Ascending aorta (tissue), 2 donors: ENCODE results near the gene HACD2. TPM values are rescaled to one million over a fixed set of nuclear protein-coding genes. Genes with fewer than 3 reads are reported as not detected.

ENCODE experiments used
- DNase-seq, 2 donors: peaks; one replicate each; pipeline ENCODE4 v3.0.0-alpha.2; 2019; ENCODE audit warnings: low spot score in 2 of 2
- H3K27ac ChIP-seq, 2 donors: fragments of 200-600 bp; sonication (generic); one replicate each; pipeline ENCODE4 v1.5.1; 2016 to 2017; ENCODE audit warnings: mild to moderate bottlenecking in 1 of 2
- H3K27me3 ChIP-seq: fragments of 200-600 bp; sonication (generic); one replicate; pipeline ENCODE4 v1.5.1; 2017
- H3K36me3 ChIP-seq, 2 donors: fragments of 200-600 bp; sonication (generic); one replicate each; pipeline ENCODE4 v1.5.1; 2016
- H3K4me1 ChIP-seq, 2 donors: fragments of 200-600 bp; sonication (generic); one replicate each; pipeline ENCODE4 v1.5.1; 2016 to 2017; ENCODE audit warnings: mild to moderate bottlenecking in 1 of 2
- H3K4me3 ChIP-seq, 2 donors: fragments of 200-600 bp; sonication (generic); one replicate each; pipeline ENCODE4 v1.5.1; 2016 to 2017; ENCODE audit warnings: mild to moderate bottlenecking in 1 of 2
- H3K9me3 ChIP-seq, 2 donors: fragments of 200-600 bp; sonication (generic); one replicate each; pipeline ENCODE4 v1.5.1; 2016
- intact Hi-C: fragments of 100-400 bp; cut with DNase I; formaldehyde crosslinking; loops from one replicate; pipeline ENCODE4 v1.15.1; 2023
- total RNA-seq: library from RNA; depleted of rRNA; stranded (reverse); fragments of >200 nt; gene quantifications from one replicate; pipeline ENCODE4 v1.1.0, GENCODE V29; 2016
- TF ChIP-seq, protein P1 (sequence below), 3 experiments: fragments of 200-600 bp in 2 of 3; fragments of 450-650 bp in 1 of 3; sonication (generic) in 2 of 3; IDR thresholded peaks; one replicate each; pipeline ENCODE4 v1.5.1; 2016 to 2019; ENCODE audit warnings: antibody characterized with exemption in 3 of 3, mild to moderate bottlenecking in 1 of 3, moderate library complexity in 1 of 3

HACD2 gene
- total RNA-seq, 1 donor from 2014 or later, result 10.2 TPM

- H3K27me3 ChIP-seq, result peaks cover 4% of the 10 kb centered on the region
- DNase-seq, result peak in 1 of 2 donors; percentile 68
- TF ChIP-seq, protein P1, sequence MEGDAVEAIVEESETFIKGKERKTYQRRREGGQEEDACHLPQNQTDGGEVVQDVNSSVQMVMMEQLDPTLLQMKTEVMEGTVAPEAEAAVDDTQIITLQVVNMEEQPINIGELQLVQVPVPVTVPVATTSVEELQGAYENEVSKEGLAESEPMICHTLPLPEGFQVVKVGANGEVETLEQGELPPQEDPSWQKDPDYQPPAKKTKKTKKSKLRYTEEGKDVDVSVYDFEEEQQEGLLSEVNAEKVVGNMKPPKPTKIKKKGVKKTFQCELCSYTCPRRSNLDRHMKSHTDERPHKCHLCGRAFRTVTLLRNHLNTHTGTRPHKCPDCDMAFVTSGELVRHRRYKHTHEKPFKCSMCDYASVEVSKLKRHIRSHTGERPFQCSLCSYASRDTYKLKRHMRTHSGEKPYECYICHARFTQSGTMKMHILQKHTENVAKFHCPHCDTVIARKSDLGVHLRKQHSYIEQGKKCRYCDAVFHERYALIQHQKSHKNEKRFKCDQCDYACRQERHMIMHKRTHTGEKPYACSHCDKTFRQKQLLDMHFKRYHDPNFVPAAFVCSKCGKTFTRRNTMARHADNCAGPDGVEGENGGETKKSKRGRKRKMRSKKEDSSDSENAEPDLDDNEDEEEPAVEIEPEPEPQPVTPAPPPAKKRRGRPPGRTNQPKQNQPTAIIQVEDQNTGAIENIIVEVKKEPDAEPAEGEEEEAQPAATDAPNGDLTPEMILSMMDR (IDR thresholded peaks at IDR 0.05), result peak in 2 of 3 experiments; percentile 20 to 63
- H3K9me3 ChIP-seq, result no peaks in the 10 kb centered on the region
- no peaks in the 10 kb centered on the region for H3K36me3 ChIP-seq
- peak overlapping the region; percentile 88 to 96 for H3K27ac ChIP-seq
- peaks cover 0 to 15% of the 10 kb centered on the region in 2 donors for H3K4me1 ChIP-seq
- H3K4me3 ChIP-seq, result peak overlapping the region; percentile 74 to 97
- intact Hi-C loops, result loop anchor here (2.0 to 5.0 kb wide), 6 partner anchors 15 to 111 kb away; no protein-coding TSS in a partner anchor
Observed at GRCh38 chr3:123447749-123448517, 136.9 kb downstream of the HACD2 start.

DNA sequence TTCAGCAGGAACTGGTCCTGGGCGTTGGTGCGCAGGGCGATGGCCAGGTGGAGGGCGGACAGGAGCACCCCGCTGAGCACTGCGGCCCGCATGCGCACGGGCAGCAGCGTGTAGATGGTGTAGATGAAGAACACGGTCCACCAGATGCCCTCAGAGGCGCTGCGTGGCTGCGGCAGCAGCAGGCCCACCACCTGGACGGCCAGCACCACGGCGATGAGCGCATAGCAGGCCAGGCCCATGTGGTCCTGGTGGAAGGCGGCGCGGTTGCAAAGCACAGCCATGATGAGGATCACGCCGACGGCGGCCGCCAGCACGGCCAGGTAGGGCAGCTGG is 137.5 kb downstream of the HACD2 start:
- peak overlapping the region; percentile 74 to 97 for H3K4me3 ChIP-seq
- TF ChIP-seq, protein P1 (IDR thresholded peaks at IDR 0.05), result no peak
- peaks cover 0 to 15% of the 10 kb centered on the region in 2 donors for H3K4me1 ChIP-seq
- intact Hi-C loops, result loop anchor here (2.0 to 5.0 kb wide), 4 partner anchors 15 to 111 kb away; no protein-coding TSS in a partner anchor
- no peaks in the 10 kb centered on the region for H3K9me3 ChIP-seq
- H3K27ac ChIP-seq, result peak overlapping the region; percentile 79 to 96
- no peaks in the 10 kb centered on the region for H3K36me3 ChIP-seq
- DNase-seq, result no peak
- peaks cover 4% of the 10 kb centered on the region for H3K27me3 ChIP-seq

DNA sequence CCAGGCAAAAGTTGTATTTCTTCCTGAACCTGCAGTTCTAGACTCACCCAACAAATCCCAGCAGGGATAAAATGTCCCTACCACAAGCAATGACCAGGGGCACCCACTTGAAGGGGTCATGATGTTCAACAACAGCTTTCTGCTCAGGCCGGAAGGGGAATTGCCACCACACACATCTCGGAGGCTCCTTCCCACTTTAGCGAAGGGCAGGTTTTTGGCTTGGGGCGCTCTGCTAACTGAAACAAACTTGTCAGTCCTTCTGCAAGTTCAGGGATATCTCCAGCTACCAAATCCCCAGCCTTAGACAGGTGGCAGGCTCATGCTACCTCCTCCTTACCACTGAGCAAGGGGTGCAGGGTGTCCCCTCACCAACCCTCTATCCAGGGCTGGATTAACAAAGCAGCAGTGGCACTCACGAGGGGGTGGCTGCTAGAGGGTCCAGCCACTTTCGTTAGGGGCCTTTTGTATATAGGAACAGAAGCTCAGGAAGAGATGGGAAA is 138.2 kb downstream of the HACD2 start:
- Histone ChIP-seq H3K36me3 (no peaks in the 10 kb centered on the region), H3K4me1 (peaks cover 0 to 15% of the 10 kb centered on the region in 2 donors), H3K27me3 (peaks cover 4% of the 10 kb centered on the region), H3K9me3 (no peaks in the 10 kb centered on the region), H3K27ac (peak overlapping the region; percentile 79 to 96), H3K4me3 (peak overlapping the region; percentile 74 to 97)
- TF ChIP-seq, protein P1 (IDR thresholded peaks at IDR 0.05), result no peak
- DNase-seq, result no peak
- intact Hi-C loops, result loop anchor here (2.0 to 5.0 kb wide), 4 partner anchors 14 to 112 kb away; no protein-coding TSS in a partner anchor

GRCh38 chr3:123446210-123446609 is 138.6 kb downstream of the HACD2 start:
- no peaks in the 10 kb centered on the region for H3K36me3 ChIP-seq
- no peaks in the 10 kb centered on the region for H3K9me3 ChIP-seq
- no peak for DNase-seq
- H3K4me1 ChIP-seq, result peaks cover 0 to 15% of the 10 kb centered on the region in 2 donors
- peaks cover 4% of the 10 kb centered on the region for H3K27me3 ChIP-seq
- TF ChIP-seq, protein P1 (IDR thresholded peaks at IDR 0.05), result no peak
- H3K27ac ChIP-seq, result peak overlapping the region; percentile 79 to 96
- peak overlapping the region; percentile 50 to 97 for H3K4me3 ChIP-seq
- intact Hi-C loops, result loop anchor here (2.0 to 5.0 kb wide), 4 partner anchors 13 to 113 kb away; no protein-coding TSS in a partner anchor

GRCh38 chr3:123445702-123446101 is 139.2 kb downstream of the HACD2 start:
- Histone ChIP-seq H3K27me3 (peaks cover 4% of the 10 kb centered on the region), H3K4me1 (peaks cover 0 to 15% of the 10 kb centered on the region in 2 donors), H3K36me3 (no peaks in the 10 kb centered on the region), H3K27ac (peak overlapping the region; percentile 79 to 96), H3K4me3 (peak overlapping the region; percentile 50 to 97), H3K9me3 (no peaks in the 10 kb centered on the region)
- intact Hi-C loops, result loop anchor here (1.0 to 5.0 kb wide), 5 partner anchors 13 to 116 kb away; no protein-coding TSS in a partner anchor
- DNase-seq, result no peak
- TF ChIP-seq, protein P1 (IDR thresholded peaks at IDR 0.05), result no peak
